ENCODE measurements around the gene FOXL3.

GRCh38 chr7:327991-328702 lies 38.2 kb downstream of the FOXL3 start:
- TF ChIP-seq POLR2AphosphoS5 (IDR thresholded peaks at IDR 0.05) (no peak), CTCF (IDR thresholded peaks at IDR 0.05) (no peak), EP300 (IDR thresholded peaks at IDR 0.05) (no peak), POLR2A (IDR thresholded peaks at IDR 0.05; ENCODE audit: low read depth) (no peak)
